DOHH2 (cell line): ENCODE results near the gene CYLD.

Experiments used
- EZH2phosphoT487 ChIP-seq: fragments of 200-600 bp; sonication (generic); IDR thresholded peaks from 2 replicates; pipeline ENCODE4 v1.6.1; 2017; ENCODE audit warnings: borderline replicate concordance, mild to moderate bottlenecking, antibody characterized with exemption, low read length, moderate library complexity, mixed read lengths
- TF ChIP-seq, protein P1 (sequence below): fragments of 200-600 bp; sonication (generic); IDR thresholded peaks from one replicate; pipeline ENCODE4 v1.5.1; 2014; ENCODE audit warnings: antibody characterized with exemption, mild to moderate bottlenecking, low read depth, low read length; ENCODE audit not compliant: poor library complexity, severe bottlenecking

DNA sequence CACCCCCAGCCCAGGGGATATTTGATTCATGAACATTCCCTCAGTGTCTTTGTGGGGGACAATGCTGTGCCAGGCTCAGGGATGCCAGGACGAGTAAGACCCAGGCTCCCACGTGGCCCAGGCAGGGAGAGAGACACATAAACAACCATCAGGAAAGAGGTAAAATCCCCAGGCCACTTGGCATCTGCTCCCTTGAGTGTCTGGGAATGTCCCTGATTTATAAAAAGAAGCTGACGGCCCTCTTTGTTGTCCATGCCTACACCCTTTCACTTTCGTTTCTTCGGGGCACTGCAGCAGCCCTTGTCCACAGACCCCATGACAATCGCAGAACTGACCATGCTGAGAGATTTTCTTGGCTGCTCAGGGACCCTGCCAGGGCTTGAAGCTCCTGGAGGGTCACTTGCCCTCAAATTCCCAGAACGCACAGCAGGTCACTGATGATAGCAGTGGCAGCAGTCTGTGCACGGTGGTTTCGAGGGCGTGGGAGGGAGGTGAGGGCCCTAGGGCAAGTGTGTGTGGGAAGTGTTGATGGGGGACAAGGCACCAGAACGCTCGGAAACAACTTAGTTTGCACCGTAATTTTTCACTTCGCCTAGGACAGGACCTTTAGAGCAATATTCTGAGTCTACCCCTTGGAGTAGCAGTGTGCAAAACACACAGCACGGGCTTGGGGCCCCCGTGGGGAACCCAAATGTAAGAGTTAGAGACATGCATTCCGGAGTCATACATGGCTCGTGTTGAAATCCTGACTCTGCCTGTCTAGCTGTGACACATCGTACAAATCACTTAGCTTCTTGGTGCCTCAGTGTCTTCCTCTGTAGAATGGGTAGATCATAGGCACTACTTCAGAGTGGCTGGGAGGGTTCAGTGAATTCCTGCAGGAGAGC lies 43.8 kb upstream of the CYLD start:
- TF ChIP-seq, protein P1, sequence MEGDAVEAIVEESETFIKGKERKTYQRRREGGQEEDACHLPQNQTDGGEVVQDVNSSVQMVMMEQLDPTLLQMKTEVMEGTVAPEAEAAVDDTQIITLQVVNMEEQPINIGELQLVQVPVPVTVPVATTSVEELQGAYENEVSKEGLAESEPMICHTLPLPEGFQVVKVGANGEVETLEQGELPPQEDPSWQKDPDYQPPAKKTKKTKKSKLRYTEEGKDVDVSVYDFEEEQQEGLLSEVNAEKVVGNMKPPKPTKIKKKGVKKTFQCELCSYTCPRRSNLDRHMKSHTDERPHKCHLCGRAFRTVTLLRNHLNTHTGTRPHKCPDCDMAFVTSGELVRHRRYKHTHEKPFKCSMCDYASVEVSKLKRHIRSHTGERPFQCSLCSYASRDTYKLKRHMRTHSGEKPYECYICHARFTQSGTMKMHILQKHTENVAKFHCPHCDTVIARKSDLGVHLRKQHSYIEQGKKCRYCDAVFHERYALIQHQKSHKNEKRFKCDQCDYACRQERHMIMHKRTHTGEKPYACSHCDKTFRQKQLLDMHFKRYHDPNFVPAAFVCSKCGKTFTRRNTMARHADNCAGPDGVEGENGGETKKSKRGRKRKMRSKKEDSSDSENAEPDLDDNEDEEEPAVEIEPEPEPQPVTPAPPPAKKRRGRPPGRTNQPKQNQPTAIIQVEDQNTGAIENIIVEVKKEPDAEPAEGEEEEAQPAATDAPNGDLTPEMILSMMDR = no peak
- TF ChIP-seq EZH2phosphoT487 = no peak
